WTC11 (cell line): Measurements from ENCODE around the gene ROBO2. TPM values are rescaled to one million over a fixed set of nuclear protein-coding genes. Genes with fewer than 3 reads are reported as not detected.

ENCODE experiments used
- ATAC-seq: fragments of 200-7000 bp; cut with Tn5 transposase; 2 replicates; pipeline ENCODE4 v1.10.0; 2021; ENCODE audit warnings: mild to moderate bottlenecking, moderate library complexity
- CTCF ChIA-PET: fragments of 300-600 bp; sonication (Branson Sonifier 250); formaldehyde crosslinking; loops from one replicate; lab custom pipeline; 2021; ENCODE audit warnings: antibody characterized with exemption; lab: Charles Lee
- POLR2A ChIA-PET: fragments of 350-600 bp; sonication (Branson Sonifier 250); formaldehyde crosslinking; loops from one replicate; lab custom pipeline; 2021; ENCODE audit warnings: antibody characterized with exemption; lab: Charles Lee
- DNase-seq: peaks from one replicate; pipeline ENCODE4 v3.0.0; 2021; ENCODE audit warnings: low spot score
- H3K27ac Mint-ChIP-seq: 2 replicates; pipeline ENCODE4 v1.8.0; 2021; ENCODE audit warnings: mixed read lengths
- H3K27me3 Mint-ChIP-seq: 2 replicates; pipeline ENCODE4 v1.8.0; 2021; ENCODE audit warnings: low read depth, mild to moderate bottlenecking, moderate library complexity, mixed read lengths
- H3K36me3 Mint-ChIP-seq: 2 replicates; pipeline ENCODE4 v1.8.0; 2021; ENCODE audit warnings: mixed read lengths
- H3K4me1 Mint-ChIP-seq: 2 replicates; pipeline ENCODE4 v1.8.0; 2022; ENCODE audit warnings: mixed read lengths
- H3K4me3 Mint-ChIP-seq: 2 replicates; pipeline ENCODE4 v1.8.0; 2021; ENCODE audit warnings: mild to moderate bottlenecking, moderate library complexity, mixed read lengths
- H3K9me3 Mint-ChIP-seq: 2 replicates; pipeline ENCODE4 v1.8.0; 2021; ENCODE audit warnings: mixed read lengths
- ATF1 ChIP-seq: sonication (generic); formaldehyde crosslinking; IDR thresholded peaks from 2 replicates; pipeline ENCODE4 v1.8.1; 2023; ENCODE audit warnings: mild to moderate bottlenecking, moderate library complexity, missing genetic modification reagents
- ATF2 ChIP-seq: sonication (generic); formaldehyde crosslinking; IDR thresholded peaks from 2 replicates; pipeline ENCODE4 v1.8.1; 2022; ENCODE audit warnings: low read depth, missing genetic modification reagents, borderline replicate concordance
- CBFB ChIP-seq: sonication (generic); formaldehyde crosslinking; IDR thresholded peaks from 2 replicates; pipeline ENCODE4 v1.8.1; 2022; ENCODE audit warnings: mild to moderate bottlenecking, low read depth, missing genetic modification reagents
- CTCF ChIP-seq: fragments of 200-600 bp; IDR thresholded peaks from 2 replicates; pipeline ENCODE4 v1.8.0; 2022; ENCODE audit warnings: antibody characterized with exemption
- E2F5 ChIP-seq: sonication (generic); formaldehyde crosslinking; IDR thresholded peaks from 2 replicates; pipeline ENCODE4 v1.8.1; 2022; ENCODE audit warnings: mild to moderate bottlenecking, moderate library complexity, missing genetic modification reagents
- ELF4 ChIP-seq: sonication (generic); formaldehyde crosslinking; IDR thresholded peaks from 2 replicates; pipeline ENCODE4 v1.8.1; 2022; ENCODE audit warnings: low read depth, mild to moderate bottlenecking, moderate library complexity, missing genetic modification reagents
- ESRRA ChIP-seq: sonication (generic); formaldehyde crosslinking; IDR thresholded peaks from 2 replicates; pipeline ENCODE4 v1.8.1; 2022; ENCODE audit warnings: mild to moderate bottlenecking, missing genetic modification reagents, borderline replicate concordance
- FOXJ3 ChIP-seq: sonication (generic); formaldehyde crosslinking; IDR thresholded peaks from 2 replicates; pipeline ENCODE4 v1.9.0; 2021; ENCODE audit warnings: missing genetic modification reagents, mild to moderate bottlenecking, borderline replicate concordance
- FOXK1 ChIP-seq: sonication (generic); formaldehyde crosslinking; IDR thresholded peaks from 2 replicates; pipeline ENCODE4 v1.8.0; 2022; ENCODE audit warnings: mild to moderate bottlenecking, moderate library complexity, missing genetic modification reagents
- GABPB1 ChIP-seq: sonication (generic); formaldehyde crosslinking; IDR thresholded peaks from 2 replicates; pipeline ENCODE4 v1.8.1; 2023; ENCODE audit warnings: mild to moderate bottlenecking, missing genetic modification reagents
- GTF2I ChIP-seq: fragments of 250-450 bp; sonication (Bioruptor Pico); conservative IDR thresholded peaks from 2 replicates; pipeline ENCODE4 v1.4.0; 2021; ENCODE audit warnings: mild to moderate bottlenecking
- MXD4 ChIP-seq: fragments of 250-450 bp; sonication (Bioruptor Pico); IDR thresholded peaks from 2 replicates; pipeline ENCODE4 v1.8.0; 2021; ENCODE audit warnings: mild to moderate bottlenecking, moderate library complexity, borderline replicate concordance
- NR3C1 ChIP-seq: sonication (generic); formaldehyde crosslinking; conservative IDR thresholded peaks from 2 replicates; pipeline ENCODE4 v1.8.1; 2023; ENCODE audit warnings: low read depth, mild to moderate bottlenecking, missing genetic modification reagents
- PRRX2 ChIP-seq: fragments of 250-450 bp; sonication (Bioruptor Pico); IDR thresholded peaks from 2 replicates; pipeline ENCODE4 v1.8.0; 2021; ENCODE audit warnings: mild to moderate bottlenecking
- SMAD3 ChIP-seq: sonication (generic); formaldehyde crosslinking; IDR thresholded peaks from 2 replicates; pipeline ENCODE4 v1.8.0; 2022; ENCODE audit warnings: missing genetic modification reagents, mild to moderate bottlenecking, borderline replicate concordance
- TEAD1 ChIP-seq: sonication (generic); formaldehyde crosslinking; IDR thresholded peaks from 2 replicates; pipeline ENCODE4 v1.8.0; 2022; ENCODE audit warnings: mild to moderate bottlenecking, missing genetic modification reagents
- USF1 ChIP-seq: sonication (generic); formaldehyde crosslinking; IDR thresholded peaks from 2 replicates; pipeline ENCODE4 v1.8.0; 2022; ENCODE audit warnings: mild to moderate bottlenecking, missing genetic modification reagents
- ZNF121 ChIP-seq: sonication (generic); formaldehyde crosslinking; IDR thresholded peaks from 2 replicates; pipeline ENCODE4 v1.8.0; 2023; ENCODE audit warnings: missing genetic modification reagents
- ZNF263 ChIP-seq: sonication (generic); formaldehyde crosslinking; IDR thresholded peaks from 2 replicates; pipeline ENCODE4 v1.8.1; 2022; ENCODE audit warnings: low read depth, mild to moderate bottlenecking, moderate library complexity, missing genetic modification reagents
- ZNF317 ChIP-seq: sonication (generic); formaldehyde crosslinking; IDR thresholded peaks from 2 replicates; pipeline ENCODE4 v1.8.1; 2023; ENCODE audit warnings: low read depth, mild to moderate bottlenecking, moderate library complexity, missing genetic modification reagents, borderline replicate concordance
- ZNF396 ChIP-seq: fragments of 250-450 bp; sonication (Bioruptor Pico); IDR thresholded peaks from 2 replicates; pipeline ENCODE4 v1.8.0; 2021; ENCODE audit warnings: mild to moderate bottlenecking, moderate library complexity, borderline replicate concordance
- total RNA-seq: library from RNA; stranded (reverse); gene quantifications from 3 replicates; pipeline ENCODE4 v1.2.3, GENCODE V29; 2021

ROBO2 gene
- total RNA-seq, 1 experiment from 2014 or later, result 11.7 TPM

- no peak for TF ChIP-seq CTCF
- no peak for TF ChIP-seq ZNF396 (CRISPR knock-in tag)
- TF ChIP-seq ATF1 (CRISPR knock-in tag), result no peak
- no peak for TF ChIP-seq MXD4 (CRISPR knock-in tag)
- no peak for TF ChIP-seq TEAD1
- no peak for TF ChIP-seq ZNF121
- no peak for TF ChIP-seq SMAD3 (CRISPR knock-in tag)
- no peak for TF ChIP-seq FOXJ3 (CRISPR knock-in tag)
- no peak for TF ChIP-seq E2F5 (CRISPR knock-in tag)
- no peak for TF ChIP-seq ELF4 (CRISPR knock-in tag)
- TF ChIP-seq, all 79 proteins: peak for 0
Measured at GRCh38 chr3:77427528-77427927, 387.6 kb downstream of the ROBO2 start (continued).

- no peaks in the 10 kb centered on the region for H3K27me3 Mint-ChIP-seq
- no peak overlapping the region for H3K4me3 Mint-ChIP-seq
- POLR2A ChIA-PET, result no interaction called here
- CTCF ChIA-PET, result no interaction called here
- H3K4me1 Mint-ChIP-seq, result no peaks in the 10 kb centered on the region
- DNase-seq (no peak), ATAC-seq (no peak)
- no peaks in the 10 kb centered on the region for H3K36me3 Mint-ChIP-seq
- no peaks in the 10 kb centered on the region for H3K9me3 Mint-ChIP-seq
- no peak for TF ChIP-seq CBFB (CRISPR knock-in tag)
- TF ChIP-seq GABPB1, result no peak
- TF ChIP-seq FOXK1 (CRISPR knock-in tag), result no peak
- TF ChIP-seq MXD4 (CRISPR knock-in tag), result no peak
- no peak for TF ChIP-seq ATF2 (CRISPR knock-in tag)
- TF ChIP-seq ESRRA (CRISPR knock-in tag), result no peak
- TF ChIP-seq ZNF317 (CRISPR knock-in tag), result no peak
- no peak for TF ChIP-seq ZNF263 (CRISPR knock-in tag)
- no peak for TF ChIP-seq GTF2I (CRISPR knock-in tag)
- TF ChIP-seq USF1 (CRISPR knock-in tag), result no peak
- TF ChIP-seq NR3C1 (CRISPR knock-in tag), result no peak
- H3K27ac Mint-ChIP-seq, result no peak overlapping the region
Measured at GRCh38 chr3:77436908-77437307, 397.0 kb downstream of the ROBO2 start.

GRCh38 chr3:77446084-77446483 lies 406.2 kb downstream of the ROBO2 start:
- TF ChIP-seq PRRX2 (CRISPR knock-in tag) (no peak), CTCF (no peak)
- Mint-ChIP-seq H3K9me3 (no peaks in the 10 kb centered on the region), H3K27me3 (no peaks in the 10 kb centered on the region), H3K4me3 (no peak overlapping the region), H3K4me1 (peaks cover 15% of the 10 kb centered on the region), H3K27ac (no peak overlapping the region), H3K36me3 (no peaks in the 10 kb centered on the region)
- no peak for ATAC-seq
- DNase-seq, result no peak
- ChIA-PET CTCF (no interaction called here), POLR2A (no interaction called here)
